SK-MEL-5 (cell line): Measurements from ENCODE around the gene MPV17L2. TPM values are rescaled to one million over a fixed set of nuclear protein-coding genes. Genes with fewer than 3 reads are reported as not detected.

ENCODE experiments used
- small RNA-seq, 2 experiments: library from RNA; depleted of rRNA; stranded (forward); fragments of <200 nt; gene quantifications; one replicate each; pipeline ENCODE3, GENCODE V24; 2014
- total RNA-seq: library from RNA; depleted of rRNA; stranded (reverse); fragments of >200 nt; shearing (Covaris generic); gene quantifications from 2 replicates; pipeline ENCODE4 v1.2.3, GENCODE V29; 2014; rRNA removed

MPV17L2 gene
- total RNA-seq, 1 experiment from 2014 or later = 18.0 TPM

Small RNAs within 50 kb of the gene (small RNA-seq; reads per million reads assigned to genes)
- 0 reads per million in 2 experiments for gene IFI30

Other genes starting within 250 kb of the MPV17L2 start
- 3.5 and 4.6 TPM in 2 replicates for gene KCNN1, start 226.1 kb upstream of the MPV17L2 start, total RNA-seq
- 14.8 and 17.4 TPM in 2 replicates for gene ARRDC2, start 185.0 kb upstream of the MPV17L2 start, total RNA-seq
- 0.27 TPM in 1 of 2 replicates, not detected in the other for gene IL12RB1, start 106.3 kb upstream of the MPV17L2 start, total RNA-seq
- gene MAST3, start 95.4 kb upstream of the MPV17L2 start, total RNA-seq = 1.1 and 1.7 TPM in 2 replicates
- gene PIK3R2, start 40.1 kb upstream of the MPV17L2 start, total RNA-seq = 7.2 and 8.9 TPM in 2 replicates
- gene IFI30, start 19.4 kb upstream of the MPV17L2 start, total RNA-seq = 16.3 and 30.6 TPM in 2 replicates
- 2.5 and 7.9 TPM in 2 replicates for gene RAB3A, start 10.8 kb downstream of the MPV17L2 start, total RNA-seq
- gene PDE4C, start 33.2 kb downstream of the MPV17L2 start, total RNA-seq = 0.26 TPM in 1 of 2 replicates, not detected in the other
- gene IQCN, start 81.2 kb downstream of the MPV17L2 start, total RNA-seq = 0.08 TPM in 1 of 2 replicates, not detected in the other
- gene JUND, start 88.4 kb downstream of the MPV17L2 start, total RNA-seq = 21.7 and 29.2 TPM in 2 replicates
- 221 and 250 TPM in 2 replicates for gene LSM4, start 129.9 kb downstream of the MPV17L2 start, total RNA-seq
- gene PGPEP1, start 147.4 kb downstream of the MPV17L2 start, total RNA-seq = 8.1 and 10.5 TPM in 2 replicates
- gene GDF15, start 192.9 kb downstream of the MPV17L2 start, total RNA-seq = 873 and 1,003 TPM in 2 replicates
- not detected in 2 replicates for gene LRRC25, start 204.4 kb downstream of the MPV17L2 start, total RNA-seq
- 18.9 and 25.7 TPM in 2 replicates for gene SSBP4, start 226.2 kb downstream of the MPV17L2 start, total RNA-seq
- 8.3 and 12.7 TPM in 2 replicates for gene ISYNA1, start 244.9 kb downstream of the MPV17L2 start, total RNA-seq